OCI-LY1 (cell line): ENCODE data around the gene MMP13.

ENCODE experiments used
- EZH2 ChIP-seq: fragments of 200-600 bp; sonication (generic), shearing (Covaris generic); IDR thresholded peaks from 2 replicates; pipeline ENCODE4 v1.8.0; 2017; ENCODE audit warnings: borderline replicate concordance, mixed run types, mild to moderate bottlenecking, antibody characterized with exemption, low read length, moderate library complexity, mixed read lengths
- TF ChIP-seq, protein P1 (sequence below): fragments of 200-600 bp; sonication (generic), shearing (Covaris generic); IDR thresholded peaks from 2 replicates; pipeline ENCODE4 v1.5.1; 2017; ENCODE audit warnings: mild to moderate bottlenecking, antibody characterized with exemption, low read length, moderate library complexity, mixed read lengths

DNA sequence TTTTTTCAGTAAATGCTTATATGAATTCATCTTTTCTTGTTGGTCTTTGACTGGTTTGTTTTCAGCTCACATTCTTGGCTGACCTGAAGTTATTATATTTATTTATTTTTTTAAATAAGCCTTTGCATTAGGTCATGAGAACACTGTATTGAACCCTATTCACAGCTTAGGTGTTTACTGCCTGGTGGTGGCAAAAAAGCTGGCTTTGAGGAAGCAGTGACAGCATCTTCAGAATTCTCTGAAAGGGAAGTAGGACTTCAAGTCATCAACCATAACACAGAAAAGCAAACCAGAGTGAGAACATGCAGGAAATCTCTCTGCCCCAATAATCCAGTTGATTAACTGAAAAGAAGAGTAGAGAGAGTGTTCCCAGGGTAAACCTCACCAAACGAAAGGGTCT, 30.3 kb upstream of the MMP13 start:
- TF ChIP-seq, protein P1, sequence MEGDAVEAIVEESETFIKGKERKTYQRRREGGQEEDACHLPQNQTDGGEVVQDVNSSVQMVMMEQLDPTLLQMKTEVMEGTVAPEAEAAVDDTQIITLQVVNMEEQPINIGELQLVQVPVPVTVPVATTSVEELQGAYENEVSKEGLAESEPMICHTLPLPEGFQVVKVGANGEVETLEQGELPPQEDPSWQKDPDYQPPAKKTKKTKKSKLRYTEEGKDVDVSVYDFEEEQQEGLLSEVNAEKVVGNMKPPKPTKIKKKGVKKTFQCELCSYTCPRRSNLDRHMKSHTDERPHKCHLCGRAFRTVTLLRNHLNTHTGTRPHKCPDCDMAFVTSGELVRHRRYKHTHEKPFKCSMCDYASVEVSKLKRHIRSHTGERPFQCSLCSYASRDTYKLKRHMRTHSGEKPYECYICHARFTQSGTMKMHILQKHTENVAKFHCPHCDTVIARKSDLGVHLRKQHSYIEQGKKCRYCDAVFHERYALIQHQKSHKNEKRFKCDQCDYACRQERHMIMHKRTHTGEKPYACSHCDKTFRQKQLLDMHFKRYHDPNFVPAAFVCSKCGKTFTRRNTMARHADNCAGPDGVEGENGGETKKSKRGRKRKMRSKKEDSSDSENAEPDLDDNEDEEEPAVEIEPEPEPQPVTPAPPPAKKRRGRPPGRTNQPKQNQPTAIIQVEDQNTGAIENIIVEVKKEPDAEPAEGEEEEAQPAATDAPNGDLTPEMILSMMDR: no peak
- TF ChIP-seq EZH2: no peak
